NCI-H2081 (cell line): ENCODE measurements around the gene SECISBP2L.
A peak's percentile ranks its signal among the peaks of the same experiment; 100 is the strongest.

ENCODE experiments used
- DNase-seq, 2 experiments: peaks; one replicate each; lab custom pipeline; 2025; lab: John Stamatoyannopoulos, UW

Gene SECISBP2L

GRCh38 chr15:48966595-48967301 is 79.5 kb downstream of the SECISBP2L start:
- DNase-seq, result no peak

GRCh38 chr15:48965972-48966371 is 80.3 kb downstream of the SECISBP2L start:
- no peak for DNase-seq

DNA sequence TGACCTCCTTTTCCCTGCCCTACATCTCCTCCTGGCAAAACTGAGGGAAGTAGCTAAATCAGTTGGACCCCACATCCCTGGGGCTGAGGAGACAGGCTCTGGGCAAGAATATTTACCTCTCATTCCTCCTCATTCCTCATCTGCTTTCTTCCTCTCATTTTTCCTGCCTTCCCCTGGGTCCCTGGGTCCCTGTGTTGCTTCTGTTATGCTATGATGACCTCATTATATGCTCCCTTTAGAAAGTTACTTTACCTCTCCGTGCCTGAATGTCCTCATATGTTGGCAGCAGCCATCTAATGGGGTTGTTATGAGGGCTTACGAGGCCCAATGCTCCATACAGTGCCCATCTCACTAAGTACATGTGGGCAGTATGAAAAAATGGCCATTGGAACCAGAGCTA is 81.3 kb downstream of the SECISBP2L start:
- no peak for DNase-seq

DNA sequence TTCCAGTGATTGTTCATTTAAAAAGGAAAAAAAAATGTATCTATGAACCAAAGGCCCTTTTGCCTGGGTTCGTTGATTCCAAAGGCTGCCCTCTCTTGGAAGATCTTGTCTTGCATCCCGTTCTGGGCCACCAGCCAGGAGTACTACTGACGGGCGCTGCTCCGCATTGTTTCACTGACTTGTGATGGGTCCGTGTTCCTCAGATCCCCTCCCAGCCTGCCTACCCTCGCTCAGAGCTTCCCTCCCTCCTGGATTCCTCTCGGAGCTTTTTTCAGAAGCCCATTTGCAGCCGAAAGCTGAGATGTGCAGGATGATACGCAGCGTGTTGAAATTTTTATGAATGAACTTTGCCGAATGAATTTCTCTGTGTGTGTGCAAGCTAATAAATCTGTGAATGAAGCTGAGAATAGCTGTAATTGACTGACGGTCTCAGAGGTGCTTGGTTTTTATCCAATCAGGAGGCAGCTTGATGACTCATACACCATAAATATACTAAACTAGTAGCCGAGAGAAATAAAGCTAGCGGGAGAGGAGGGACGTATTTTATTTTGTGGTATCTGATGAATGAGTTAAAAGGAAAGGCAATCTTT is 82.6 kb downstream of the SECISBP2L start, which contains the start of gene SHC4:
Gene SHC4 (minus strand): TSS at position 396 of the 590 bp plus-strand sequence. CDS start 904 bp downstream, outside the sequence.
- DNase-seq, result peak; percentile 54 to 79

DNA sequence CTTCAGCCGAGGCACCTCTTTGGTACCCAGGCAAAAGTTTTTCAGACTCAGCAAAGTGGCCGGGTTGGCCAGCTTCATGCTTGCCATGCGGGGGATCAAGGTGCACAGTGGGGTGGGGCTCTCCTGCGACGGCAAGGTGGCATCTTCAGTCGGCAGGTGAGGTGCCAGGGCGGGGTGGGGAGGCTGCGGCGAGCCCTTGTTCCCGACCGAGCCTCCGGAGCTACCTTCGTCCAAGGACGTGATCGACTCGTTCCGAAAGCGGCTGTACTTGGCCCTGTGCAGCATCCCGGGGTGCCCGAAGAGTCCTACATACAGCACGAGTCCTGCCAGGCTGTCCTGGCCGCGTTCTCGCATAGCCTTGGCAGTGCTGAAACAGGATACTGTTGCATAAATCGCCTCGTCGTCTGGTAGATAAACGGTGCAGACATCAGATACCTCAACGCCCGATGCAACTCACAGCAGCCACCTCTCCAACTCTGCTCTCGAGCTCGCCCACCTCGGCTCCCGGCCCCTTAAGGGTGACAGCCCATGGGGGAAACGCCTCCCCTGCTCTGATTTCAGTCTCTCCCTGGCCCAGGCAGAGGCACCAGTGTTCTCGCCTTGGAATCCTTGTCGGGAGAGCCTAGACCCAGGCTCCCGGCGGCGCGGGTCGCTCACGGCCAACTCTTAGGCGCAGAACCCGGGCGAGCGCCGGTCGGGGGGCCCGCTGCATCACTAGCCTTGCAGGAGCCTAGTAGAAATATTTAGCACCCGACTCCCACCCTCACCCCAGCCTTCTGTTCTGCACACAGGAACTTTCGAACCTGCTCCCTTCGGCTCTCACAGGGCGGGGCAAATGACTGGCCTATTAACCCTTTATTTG is 83.4 kb downstream of the SECISBP2L start:
- DNase-seq, result no peak

- DNase-seq, result no peak
These were observed 90.3 kb downstream of the SECISBP2L start for GRCh38 chr15:48955967-48956366.

DNA sequence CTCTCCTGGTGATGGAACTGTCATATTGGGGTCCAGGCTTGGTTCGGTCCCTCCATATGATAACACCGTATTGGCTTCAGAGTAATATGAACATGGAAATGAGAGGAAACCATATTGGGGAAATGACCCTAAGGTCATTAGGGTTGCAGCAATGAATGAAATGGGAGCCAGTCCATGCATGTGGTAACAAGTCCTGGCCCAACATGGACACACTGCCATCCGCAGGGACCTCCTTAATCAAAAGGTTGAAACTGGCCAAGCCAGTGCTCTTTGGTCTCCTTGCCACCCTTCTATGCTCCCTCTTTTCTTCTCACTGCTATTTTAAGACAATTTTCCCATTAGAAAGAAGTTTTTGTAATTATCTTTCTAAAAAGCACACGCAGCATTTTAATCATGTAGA is 90.9 kb downstream of the SECISBP2L start:
- no peak for DNase-seq

DNA sequence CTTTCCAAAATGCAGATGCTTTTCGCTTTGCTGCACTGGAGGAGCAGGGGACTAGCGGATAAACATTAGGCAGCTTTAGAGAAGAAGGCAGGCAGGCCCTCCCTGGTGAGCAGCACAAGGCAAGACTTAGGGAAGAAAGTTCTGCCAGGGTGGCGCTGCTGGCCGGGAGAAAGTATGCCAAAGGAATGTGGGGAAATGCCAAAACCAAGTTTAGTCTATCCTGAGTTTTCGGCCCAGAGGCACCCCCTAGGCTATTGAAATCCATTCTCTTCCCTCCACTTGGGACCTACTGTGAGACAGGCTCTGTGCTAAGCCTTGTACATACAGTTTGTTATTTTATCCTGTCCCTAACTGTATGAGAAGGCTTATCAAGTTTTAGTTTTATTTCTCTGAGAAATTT is 91.7 kb downstream of the SECISBP2L start:
- no peak for DNase-seq

DNA sequence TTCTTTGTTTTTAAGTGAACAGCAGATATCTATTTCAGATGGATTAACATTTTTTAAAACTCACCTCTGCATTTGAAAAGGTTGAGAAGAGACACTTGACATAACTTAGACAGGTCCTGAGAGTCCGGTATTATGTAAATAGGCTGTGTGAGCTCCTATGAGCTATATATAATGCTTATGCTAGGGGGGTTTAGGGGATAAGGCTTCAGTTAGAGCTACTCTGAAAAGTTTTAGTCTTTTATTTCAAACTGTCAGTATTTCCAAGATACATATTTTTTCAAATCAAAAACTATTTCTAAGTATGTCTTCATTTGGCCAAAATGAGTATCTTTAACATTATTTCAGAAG is 99.4 kb downstream of the SECISBP2L start:
- no peak for DNase-seq

DNA sequence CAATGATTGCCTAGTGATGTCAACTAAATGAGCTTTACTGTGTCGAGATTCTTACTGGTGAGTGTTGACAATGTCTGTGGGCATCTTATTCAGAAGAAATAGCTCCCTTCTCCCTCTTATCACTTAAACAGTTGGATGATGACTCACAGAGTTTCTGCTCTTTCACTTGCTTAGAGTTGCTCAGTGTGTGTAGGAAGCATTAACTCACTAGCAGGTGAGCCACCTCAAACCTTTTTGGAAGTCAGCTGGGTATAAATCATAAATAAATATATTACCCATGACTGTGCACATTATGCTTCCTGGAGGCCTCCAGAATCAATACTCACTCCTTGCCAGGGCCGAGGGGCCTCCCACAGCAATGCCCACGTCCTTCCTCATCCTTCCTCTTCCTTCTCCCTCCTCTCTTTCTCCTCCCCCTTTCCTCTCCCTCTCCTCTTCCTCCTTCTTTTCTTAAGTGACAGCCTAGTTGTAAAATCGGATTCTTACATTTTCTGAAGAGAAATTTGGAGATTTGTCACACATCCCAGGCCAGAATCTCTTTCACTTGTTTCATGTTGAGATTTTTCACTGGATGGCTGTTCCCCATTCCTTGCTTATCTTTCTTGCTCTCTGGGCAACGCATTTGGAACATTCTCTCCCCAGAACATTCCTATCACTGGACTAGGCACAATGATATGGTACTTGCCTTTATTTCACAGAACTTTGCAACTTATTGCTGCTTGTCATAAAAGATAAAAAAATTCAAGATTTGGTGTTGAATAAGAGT is 100.0 kb downstream of the SECISBP2L start:
- DNase-seq, result no peak

DNA sequence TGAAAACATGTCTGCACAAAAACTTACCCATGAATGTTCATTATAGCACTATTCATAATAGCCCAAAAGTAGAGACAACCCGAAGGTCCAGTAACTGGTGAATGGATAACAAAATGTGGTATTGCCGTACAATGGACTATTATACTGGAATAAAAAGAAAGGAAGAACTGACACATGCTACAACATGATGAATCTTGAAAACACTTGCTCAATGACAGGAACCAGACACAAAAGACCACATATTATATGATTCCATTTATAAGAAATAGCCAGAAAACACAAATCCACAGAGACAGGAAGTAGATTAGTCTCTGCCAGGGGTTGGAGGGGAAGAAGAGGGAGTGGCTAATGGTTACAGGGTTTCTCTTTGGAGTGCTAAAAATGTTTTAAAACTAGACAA is 100.9 kb downstream of the SECISBP2L start:
- DNase-seq, result no peak

DNA sequence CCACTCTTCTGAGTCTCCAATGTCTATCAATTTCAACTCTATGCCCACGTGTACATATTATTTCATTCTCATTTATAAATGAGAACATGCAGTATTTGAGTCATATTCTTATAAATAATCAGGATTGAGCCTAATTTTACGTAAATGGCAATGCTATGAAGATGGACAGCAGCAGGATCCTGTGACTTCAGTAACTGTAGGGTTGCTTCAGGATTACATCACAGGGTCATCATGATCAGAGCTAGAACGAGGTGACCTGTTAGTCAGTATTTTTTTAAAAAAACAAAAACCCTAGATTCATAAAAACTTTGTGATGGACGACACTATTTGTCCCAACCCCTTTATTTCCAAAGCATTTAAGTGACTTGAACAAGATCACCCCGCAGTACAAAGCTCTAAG is 104.3 kb downstream of the SECISBP2L start:
- DNase-seq, result no peak

GRCh38 chr15:48940508-48940907 is 105.7 kb downstream of the SECISBP2L start:
- DNase-seq, result no peak

DNA sequence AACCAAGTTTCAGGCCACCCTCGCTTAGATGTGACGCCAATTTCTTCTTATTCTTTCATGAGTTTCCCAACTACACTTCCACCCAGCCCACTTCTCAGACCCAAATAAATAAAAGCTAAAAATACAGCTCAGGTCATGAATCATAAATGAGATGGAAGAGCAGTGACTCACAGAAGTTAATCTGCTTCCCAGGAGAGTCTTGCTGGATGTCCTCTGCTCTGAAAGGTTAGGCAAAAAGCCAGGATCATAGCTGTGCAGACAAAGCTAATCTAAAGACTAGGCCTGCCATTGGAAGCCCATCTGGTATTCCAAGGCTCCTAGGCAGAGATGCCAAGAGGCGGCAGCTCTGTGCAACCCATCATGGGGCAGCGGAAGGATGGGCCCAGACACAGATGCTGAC is 106.6 kb downstream of the SECISBP2L start:
- no peak for DNase-seq
